ENCODE data around the gene SF3B2.

The SF3B2 gene

DNA sequence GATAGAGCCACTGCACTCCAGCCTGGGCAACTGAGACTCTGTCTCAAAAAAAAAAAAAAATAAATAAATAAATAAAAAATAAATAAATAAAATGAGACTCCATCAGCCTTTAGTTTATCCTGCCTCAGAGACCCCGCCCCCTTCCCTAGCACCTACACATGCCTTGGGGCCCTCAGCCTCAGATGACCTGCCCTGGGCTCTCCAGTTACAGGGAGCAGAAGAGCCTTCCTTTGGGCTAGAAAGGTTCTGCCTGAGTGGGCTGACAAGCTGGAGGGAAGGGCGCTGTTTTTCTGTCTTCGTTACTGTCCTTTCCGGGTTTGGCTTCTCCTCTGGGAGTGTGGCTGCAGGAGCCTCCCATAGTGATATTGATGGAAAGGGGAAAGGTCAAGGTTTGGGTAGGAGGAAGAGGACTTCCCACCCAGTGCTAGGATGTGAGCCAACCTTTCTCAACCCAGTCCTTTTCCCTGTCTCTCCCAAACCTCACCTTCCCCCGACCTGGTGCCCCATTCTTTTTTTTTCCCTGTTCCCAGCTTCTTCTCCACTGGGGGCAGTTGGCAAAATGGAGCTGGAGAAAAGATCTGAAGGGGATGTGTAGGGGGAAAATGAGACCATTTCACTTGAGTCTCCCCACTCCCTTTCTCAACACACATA is 1.5 kb upstream of the SF3B2 start:
- DNase-seq = no peak

DNA sequence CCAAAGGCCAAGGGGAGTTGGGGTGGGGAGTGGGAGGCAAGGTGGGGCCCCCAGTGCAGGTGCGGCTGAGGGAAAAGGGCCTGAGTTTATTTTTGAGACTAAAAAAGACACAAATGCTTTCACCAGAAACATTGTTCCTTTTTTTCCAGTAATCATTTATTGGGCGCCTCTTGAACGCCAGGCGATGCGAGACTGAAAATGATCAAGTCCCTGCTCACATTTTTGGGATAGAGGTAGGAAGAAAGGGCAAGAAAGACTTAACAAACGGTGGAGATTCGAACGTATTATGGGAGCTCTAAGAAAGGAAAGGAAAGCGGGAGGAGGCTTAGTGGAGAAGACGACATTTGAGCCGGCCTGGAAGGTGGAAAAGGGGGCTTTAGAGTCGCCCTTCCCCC is 796 bp upstream of the SF3B2 start:
- DNase-seq = no peak

DNA sequence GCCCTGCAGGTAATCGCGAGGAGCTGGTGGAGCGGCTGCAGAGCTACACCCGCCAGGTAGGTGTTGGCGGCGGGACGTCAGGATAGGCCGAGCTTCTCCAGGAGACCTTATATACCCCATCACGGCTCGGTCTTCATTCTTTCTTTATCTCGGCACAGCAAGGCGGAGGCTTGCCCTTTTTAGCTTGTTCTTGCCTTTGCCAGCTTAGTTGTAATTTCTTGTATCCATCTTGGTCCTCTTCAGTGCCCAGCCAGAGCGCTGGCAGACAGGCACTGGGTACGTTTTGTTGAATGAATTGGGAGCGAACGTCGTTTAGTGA is 459 bp downstream of the SF3B2 start:
- no peak for DNase-seq

DNA sequence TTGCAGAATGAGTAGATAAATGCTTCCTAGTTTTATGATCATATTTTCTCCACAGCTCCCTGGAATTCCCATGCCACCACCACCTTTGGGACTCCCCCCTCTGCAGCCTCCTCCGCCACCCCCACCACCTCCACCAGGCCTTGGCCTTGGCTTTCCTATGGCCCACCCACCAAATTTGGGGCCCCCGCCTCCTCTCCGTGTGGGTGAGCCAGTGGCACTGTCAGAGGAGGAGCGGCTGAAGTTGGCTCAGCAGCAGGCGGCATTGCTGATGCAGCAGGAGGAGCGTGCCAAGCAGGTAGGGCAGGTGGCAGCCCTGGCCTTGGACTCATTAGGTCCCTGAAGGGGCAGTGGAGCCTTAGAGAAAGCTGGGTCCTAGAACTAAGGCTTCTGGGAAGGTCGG is 2.9 kb downstream of the SF3B2 start:
- DNase-seq = no peak

DNA sequence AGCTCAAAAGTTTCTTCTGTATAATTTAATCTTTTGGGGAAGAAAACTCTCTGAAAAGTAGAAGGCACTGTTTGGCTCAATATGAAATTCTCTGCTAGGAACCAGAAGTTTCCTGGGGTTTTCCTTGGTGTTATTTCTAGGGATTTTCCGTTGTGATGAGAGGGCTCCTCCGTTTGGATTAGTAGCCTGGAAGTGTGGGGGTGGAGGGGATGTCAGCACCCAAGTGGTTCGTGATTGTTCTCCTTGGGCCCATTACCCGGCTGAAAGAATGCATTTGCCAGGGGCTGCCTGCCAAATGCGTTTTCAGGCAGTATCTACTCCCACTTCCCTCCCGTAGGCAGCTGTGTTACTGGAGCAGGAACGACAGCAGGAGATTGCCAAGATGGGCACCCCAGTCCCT is 4.3 kb downstream of the SF3B2 start:
- no peak for DNase-seq

DNA sequence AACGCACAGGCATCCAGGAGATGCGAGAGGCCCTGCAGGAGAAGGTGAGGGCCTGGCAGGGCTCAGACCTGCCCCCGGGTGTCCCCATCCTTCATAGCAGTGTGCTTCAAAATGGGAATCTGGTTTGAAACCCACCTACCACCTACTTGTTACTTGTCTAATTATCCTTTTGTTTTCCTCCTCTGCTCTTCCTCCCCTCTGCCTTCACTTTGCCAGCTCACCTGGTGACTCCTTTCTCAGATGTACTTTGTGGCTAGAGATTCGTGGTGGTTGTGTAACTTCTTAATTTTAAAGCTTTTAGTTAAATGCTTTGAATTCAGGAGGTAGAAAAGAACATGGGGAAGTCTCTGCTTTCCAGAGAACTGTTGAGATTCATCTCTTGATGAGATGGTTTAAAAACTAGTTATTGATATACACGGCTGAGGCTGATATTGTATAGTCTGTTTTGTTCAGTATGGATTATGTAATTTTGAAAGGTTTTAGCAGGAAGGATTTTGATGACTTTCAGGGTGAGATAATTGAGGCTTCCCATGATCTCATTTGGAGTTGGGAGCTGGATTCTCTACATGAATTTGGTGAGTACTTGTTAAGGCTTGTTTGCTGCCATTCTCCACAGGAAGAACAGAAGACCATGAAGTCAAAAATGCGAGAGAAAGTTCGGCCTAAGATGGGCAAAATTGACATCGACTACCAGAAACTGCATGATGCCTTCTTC is 8.0 kb downstream of the SF3B2 start:
- no peak for DNase-seq

DNA sequence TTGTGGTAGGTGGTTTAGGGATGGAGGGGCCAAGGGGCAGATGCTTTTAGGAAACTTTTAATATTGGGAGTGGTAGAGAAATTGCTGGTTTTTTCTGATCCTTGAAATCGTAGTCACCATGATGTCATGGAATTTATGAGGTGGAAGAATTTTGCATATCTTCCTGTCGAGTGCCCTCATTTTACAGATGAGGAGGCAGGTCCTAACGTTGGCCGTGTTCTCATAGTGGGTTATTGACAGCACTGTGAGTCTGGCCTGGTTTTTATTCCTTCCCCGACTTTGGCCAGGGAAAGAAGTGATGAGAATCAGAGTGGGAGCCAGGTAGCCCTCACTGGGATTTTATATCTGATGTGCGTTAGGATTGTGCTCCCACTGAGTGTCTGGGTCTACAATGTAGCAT is 9.1 kb downstream of the SF3B2 start:
- DNase-seq = no peak

DNA sequence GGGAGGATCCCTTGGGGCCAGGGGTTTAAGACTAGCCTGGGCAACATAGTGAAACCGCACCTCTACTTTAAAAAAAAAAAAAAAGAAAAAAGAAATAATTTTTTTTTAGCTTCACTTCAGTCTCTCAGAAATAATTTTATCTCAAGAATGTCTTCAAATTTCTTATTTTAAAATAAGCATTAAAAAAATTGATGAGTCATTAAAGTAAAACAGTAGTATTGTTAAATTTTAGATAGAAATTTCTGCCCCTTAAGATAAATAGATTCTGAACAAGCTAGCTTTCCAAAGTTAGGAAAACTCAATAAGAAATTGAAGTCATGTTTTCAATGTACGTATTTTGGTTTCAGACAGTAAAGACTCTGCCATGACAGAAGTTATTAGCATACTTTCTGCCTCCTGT is 10.2 kb downstream of the SF3B2 start:
- no peak for DNase-seq

DNA sequence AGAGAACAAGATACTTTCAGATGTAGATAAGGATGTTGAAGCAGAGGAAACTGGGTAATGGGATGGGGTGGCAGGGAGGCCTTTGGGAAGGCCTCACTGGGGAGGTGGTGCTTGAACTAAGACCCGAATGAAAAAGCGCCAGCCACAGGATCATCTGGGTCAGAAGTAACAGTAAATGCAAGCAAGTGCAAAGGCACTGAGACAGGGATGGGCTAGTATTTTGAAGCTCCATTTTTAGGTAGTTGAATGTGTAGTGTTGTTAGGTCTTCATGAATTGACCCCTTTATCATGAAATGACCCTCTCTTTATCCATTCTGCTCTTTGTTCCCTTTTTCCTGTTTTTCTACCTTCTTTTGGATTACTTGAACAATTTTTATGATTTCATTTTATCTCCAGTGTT is 11.7 kb downstream of the SF3B2 start:
- no peak for DNase-seq

DNA sequence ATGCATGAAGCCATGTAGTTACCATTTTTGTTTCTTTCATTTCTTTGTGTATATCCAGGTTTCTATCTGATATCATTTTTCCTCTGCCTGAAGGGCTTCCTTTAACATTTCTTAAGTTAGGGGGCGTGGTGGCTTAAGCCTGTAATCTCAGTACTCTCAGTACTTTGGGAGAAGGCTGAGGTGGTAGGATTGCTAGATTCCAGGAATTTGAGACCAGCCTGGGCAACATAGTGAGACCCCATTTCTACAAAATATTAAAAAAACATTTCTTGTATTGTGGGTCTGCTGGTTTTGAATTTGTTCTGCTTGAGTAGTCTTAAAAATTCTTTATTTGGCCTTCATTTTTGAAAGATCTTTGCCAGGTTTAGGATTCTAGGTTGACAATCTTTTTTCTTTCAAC is 12.4 kb downstream of the SF3B2 start:
- no peak for DNase-seq

DNA sequence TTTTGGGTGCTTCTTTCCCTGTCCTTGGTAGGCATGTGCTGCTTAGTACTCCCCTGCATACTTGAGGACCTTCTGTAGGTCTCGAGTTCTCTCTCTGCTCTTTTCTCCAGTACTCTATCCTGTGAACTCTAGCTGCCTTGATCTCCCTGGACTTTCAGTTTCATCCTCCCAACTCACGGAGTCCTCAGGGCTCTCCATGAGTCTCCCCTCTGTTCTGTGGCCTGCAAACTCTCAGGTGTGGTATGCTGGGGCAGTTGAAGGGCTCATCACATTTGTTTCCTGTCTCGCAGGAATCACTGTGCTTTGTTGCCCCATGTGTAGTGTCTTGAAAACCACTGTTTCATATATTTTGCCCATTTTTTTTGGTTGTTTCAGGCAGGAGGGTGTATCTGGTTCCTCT is 14.6 kb downstream of the SF3B2 start:
- DNase-seq = no peak

DNA sequence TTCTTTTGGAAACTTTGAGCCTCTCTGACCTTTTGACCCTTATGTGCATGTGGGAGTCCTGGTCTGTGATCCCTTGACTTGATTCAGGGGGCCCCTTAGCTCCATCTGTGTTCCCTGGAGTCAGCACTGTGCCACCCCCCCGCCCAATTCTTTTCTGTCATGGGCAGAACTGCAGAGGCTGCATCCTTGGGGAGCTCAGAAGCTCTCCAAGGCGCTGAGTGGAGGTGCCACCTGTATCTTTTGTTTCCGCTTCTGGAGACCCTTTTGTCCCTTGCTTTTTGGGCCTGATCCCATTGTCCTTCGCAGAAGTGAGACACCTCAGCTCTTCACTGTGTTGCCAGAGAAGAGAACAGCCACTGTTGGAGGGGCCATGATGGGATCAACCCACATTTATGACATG is 15.5 kb downstream of the SF3B2 start:
- DNase-seq = no peak

DNA sequence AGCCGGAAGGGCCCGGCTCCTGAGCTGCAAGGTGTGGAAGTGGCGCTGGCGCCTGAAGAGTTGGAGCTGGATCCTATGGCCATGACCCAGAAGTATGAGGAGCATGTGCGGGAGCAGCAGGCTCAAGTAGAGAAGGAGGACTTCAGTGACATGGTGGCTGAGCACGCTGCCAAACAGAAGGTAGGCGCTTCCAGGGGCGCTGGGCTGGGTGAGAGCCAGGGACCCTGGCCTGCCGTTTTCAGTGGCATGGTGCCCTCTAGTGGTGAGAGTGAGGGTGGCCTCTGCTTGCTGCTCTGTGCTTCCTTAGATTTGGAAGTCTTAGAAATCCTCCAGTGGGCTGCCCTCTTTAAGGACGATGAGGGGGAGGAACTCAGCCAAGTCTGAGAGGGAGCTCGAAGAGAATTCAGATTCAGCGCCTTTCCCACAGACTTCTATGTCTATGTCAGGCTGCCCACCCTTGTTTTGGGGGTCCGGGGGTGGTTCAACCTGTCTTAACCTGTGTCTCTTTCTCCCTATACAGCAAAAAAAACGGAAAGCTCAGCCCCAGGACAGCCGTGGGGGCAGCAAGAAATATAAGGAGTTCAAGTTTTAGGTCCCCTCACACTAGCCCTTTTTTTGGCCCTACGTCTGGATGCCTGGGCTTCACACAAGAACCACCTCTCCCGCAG is 16.1 kb downstream of the SF3B2 start:
- DNase-seq = peak; percentile 1

DNA sequence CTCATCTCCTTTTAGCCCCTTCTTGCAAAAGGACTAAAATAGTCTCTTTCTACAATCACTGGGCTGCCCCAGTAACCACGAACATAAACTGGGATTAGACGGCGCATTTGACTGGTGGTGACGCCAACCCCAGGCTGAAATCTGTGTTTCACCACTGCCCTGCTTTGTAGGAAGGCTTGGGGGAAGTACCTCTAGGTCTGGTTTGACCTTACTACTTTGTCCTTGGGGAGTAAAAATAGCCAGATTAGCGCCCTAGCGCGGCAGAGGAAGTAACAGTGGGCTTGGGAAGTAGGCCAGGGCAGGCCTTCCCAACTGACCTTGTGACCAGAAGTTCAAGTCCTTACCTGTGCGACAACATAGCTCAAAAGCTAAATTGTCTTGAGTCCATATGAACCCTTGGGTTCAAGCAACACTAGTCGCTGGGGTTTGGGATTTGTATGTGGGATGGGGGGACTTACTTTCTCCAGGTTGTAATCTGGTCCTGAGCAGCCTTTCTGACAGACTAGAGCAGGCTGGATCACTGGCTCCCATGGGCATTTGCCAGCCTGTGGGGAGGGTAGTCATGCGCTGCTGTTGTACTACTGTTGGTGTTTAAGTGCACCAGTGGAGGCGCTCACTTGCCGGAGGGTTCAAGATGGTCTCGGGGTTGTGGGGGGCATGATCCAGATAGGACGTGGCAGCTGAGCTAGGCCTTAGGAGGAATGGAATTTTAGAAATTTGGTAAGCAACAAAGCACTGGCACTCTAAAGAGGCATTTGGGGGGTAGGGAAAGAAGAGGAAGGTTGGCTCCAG is 17.0 kb downstream of the SF3B2 start:
- peak; percentile 41 for DNase-seq

DNA sequence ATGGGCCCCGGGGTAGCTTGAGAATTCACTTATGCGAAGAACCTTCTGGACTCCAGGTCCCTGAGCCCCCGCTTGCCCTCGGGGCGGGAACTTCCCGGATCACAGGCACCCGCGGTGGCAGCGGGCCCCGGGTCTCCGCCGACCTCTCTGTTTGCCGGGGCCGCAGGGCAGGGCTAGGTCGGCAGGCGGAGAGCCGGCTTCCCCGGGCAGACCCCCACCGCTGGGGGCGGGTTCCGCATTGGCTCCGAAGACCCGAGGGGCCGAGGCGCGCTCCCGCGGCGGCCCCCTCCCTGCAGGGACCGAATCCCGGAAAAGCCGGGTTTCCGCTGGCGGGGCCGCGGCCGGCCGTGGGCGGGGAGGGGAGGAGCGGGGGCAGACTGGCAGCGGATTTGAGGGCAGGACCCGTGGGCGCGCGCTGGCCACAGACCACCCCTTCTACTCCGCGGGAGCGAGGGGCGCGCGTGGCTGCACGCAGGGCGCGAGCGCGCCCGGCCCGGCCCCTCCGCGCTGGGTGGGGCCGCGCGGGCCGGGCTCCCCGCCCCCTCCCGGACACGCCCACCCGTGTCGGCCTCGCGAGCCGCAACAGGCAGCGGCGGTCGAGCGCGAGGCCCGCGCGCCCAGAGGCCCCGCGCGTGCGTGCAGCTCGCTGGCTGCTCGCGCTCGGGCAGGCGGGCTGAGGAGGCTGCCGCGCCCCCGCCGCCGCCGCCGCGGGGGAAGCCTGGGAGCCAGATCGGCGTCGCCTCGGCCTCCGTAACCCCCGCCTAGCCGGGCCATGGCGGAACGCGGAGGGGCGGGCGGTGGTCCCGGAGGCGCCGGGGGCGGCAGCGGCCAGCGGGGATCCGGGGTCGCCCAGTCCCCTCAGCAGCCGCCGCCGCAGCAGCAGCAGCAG is 17.8 kb downstream of the SF3B2 start, which contains the start of gene PACS1:
Gene PACS1, plus strand, starts transcription at position 558 of the 889 bp plus-strand sequence. Its CDS starts 215 bp downstream, at position 773.
- peak; percentile 30 for DNase-seq

DNA sequence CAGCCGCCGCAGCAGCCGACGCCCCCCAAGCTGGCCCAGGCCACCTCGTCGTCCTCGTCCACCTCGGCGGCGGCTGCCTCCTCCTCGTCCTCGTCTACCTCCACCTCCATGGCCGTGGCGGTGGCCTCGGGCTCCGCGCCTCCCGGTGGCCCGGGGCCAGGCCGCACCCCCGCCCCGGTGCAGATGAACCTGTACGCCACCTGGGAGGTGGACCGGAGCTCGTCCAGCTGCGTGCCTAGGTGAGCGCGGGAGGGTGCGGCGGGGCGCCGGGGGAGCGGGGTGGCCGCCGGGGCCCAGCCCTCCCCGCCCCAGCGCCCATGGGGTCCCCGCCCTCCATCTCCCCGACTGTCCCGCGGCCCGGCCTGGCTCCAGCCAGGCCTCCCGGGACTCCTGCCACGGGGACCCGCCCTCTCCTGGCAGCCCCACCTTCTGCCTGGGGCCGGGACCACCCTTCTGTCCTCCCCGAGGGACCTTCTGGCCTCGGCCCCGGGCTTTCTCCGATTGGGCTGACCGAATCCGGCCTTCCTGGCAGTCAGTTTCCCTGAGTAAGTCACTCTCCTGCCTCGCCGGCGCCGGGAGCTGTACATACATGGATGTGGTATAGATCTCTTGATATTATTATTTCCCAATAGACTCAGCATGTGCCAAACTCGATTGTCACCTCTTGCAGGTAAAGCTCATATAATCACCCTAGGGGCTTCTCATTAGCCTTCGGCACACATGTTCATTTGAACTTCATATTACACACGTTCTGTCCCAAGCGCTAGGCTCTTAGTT is 18.6 kb downstream of the SF3B2 start:
- DNase-seq = no peak

DNA sequence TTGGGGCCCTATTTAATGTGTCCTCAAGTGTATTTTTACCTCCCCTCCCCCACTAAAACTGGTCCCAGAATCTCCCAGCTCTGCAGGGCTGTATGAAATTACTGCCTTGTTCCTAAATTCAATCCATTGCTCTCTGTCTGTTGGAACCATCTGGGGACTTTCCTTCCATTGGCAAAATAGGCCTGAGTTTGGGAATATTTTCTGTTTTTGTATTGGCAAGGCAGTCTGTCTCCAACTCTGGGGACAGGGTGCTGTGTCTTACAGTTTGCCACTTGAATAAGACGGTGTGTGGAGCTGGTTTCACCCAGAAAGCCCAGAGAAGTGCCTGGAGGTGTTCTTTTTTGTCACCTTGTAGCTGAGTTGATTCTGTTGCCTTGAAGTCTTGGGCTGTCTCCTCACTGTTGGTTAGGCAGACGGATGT is 19.2 kb downstream of the SF3B2 start:
- no peak for DNase-seq

DNA sequence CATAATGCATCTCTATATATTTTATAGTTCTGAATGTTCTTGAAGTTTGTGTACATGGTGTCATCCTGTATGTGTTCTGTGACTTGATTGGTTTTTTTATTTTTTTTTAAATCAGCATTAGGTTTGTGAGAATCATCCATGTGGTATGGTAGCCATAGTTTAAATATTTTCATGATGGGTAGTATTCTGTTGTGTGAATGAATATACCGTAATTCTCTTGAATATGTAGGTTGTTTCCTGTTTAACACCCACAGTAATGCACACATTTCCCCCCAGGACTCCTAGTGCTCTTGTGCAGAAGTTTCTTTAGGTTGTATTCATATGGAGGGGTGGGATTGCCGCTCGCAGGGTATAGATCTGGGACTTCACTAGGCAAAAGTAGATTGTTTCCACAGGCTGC is 19.9 kb downstream of the SF3B2 start:
- no peak for DNase-seq

DNA sequence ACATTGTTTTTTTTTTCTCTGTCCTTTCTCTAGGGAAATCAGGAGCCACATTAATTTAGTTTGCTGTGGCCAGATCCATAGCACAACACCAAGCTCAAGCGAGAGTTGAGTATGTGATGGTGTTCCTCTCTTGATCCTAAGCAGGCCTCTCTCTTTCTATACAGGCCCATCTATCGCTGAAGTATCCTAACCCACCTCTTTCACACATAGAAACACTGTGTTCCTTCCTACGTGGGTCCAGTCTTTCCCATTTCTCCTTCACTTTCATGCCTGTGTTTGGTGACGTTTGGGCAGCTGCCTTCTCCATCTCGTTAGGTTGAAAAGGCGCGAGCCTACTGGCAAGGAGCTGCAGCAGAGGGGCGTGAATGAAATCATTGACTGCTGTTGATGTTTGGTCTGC is 20.4 kb downstream of the SF3B2 start:
- no peak for DNase-seq

DNA sequence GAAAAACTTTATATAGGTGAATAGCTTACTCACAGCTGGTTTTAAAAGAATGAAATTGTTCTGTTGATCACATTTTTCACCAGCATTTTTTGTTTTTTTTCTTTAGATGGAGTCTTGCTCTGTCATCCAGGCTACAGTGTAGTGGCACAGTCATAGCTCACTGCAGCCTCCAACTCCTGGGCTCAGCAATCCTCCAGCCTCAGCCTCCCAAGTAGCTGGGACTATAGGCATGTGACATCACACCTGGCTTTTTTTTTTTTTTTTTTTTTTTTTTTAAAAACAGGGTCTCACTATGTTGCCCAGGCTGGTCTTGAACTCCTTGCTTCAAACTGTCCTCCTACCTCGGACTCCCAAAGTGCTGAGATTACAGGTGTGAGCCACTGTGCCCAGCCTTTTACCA is 21.5 kb downstream of the SF3B2 start:
- DNase-seq = no peak

DNA sequence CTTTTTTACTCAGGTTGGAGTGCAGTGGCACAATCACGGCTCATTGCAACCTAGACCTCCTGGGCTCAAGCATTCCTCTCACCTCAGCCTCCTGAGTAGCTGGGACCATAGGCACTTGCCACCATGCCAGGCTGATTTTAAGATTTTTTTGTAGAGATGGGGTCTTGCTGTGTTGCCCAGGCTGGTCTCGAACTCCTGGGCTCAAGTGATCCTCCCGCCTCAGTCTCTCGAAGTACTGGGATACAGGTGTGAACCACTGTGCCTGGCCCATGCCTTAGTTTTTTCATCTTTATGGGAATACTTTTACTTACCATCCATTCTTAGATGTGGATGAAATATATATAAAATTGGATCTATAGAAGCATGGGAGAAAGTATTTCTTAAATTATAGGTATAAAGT is 23.1 kb downstream of the SF3B2 start:
- no peak for DNase-seq

DNA sequence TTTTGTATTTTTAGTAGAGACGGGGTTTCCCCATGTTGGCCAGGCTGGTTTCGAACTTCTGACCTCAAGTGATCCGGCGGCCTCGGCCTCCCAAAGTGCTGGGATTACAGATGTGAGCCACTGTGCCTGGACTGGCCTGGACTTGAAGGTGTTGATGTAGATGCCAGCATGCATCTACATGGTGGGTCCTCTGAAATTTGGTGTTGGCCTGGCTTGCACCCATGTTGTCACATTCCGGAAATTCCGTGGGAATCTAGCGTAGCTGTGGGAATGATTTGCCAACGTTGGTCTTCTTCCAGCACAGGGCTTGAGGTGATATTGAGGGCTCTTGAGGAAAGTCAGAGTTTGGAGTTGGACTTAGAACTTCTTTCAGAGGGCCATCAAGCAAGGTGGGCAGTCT is 24.4 kb downstream of the SF3B2 start:
- DNase-seq = no peak
